GM21447 (cell line): ENCODE measurements around the gene ADARB2.
"Not testable (repeated sequence)": the region's sequence is repeated elsewhere in the genome, so short reads cannot be mapped to it uniquely, and the experiment has no call there.

ENCODE experiments used
- ATAC-seq: cut with Tn5 transposase; IDR thresholded peaks from one replicate; pipeline ENCODE4 v1.9.1; 2021; ENCODE audit not compliant: unreplicated experiment

ADARB2 gene

DNA sequence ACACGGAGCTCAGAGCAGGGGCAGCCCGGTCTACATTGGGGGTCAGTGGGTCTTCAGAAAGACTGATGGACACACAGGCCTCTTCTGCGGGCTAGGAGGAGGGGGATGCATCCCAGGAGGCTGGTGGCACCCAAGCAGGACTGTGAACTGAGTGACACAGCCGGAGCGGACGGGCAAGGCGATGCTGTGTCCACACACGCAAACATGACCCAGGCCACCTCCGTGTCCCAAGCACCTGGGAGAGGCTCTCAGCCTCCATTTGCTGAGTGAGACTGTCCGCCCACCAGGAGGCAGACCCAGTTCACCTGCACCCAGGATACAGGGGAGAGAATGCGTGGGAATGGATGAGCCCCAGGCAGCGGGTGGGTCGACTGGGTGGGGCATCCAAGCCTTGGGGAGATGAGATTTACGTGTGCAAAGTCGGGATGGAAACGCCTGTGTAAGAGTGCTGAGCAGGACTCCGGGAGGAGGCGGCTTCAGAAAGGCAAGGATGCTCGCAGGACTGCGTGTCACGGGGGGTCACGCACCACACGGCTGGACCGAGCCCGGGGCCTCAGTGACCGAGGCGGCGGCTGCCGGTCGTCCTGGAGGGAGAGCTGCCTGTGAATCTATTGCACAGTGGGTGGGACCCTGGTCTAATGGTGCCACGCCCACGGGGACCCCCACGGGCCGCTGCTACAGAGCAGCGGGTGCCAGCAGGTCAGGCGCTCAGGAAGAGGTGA, 262.8 kb downstream of the ADARB2 start:
- ATAC-seq: no peak

DNA sequence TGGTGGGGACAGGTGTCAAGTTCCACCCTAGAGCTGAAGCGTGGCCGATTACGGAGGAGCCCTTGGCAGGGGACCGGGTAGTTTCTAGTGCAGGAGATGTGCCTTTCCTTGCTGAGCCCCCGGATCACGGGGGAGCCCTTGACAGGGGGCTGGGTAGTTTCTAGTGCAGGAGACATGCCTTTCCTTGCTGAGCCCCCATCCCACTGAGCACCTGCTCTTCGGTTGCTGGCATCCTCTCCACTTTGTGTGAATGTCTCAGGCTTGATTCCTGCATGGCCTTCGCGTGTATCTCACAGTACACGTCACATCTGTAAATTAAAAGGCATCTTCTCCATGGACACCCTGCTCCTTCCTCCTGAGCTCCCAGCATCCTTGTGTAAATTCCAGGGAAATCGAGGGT, 263.5 kb downstream of the ADARB2 start:
- no peak for ATAC-seq

DNA sequence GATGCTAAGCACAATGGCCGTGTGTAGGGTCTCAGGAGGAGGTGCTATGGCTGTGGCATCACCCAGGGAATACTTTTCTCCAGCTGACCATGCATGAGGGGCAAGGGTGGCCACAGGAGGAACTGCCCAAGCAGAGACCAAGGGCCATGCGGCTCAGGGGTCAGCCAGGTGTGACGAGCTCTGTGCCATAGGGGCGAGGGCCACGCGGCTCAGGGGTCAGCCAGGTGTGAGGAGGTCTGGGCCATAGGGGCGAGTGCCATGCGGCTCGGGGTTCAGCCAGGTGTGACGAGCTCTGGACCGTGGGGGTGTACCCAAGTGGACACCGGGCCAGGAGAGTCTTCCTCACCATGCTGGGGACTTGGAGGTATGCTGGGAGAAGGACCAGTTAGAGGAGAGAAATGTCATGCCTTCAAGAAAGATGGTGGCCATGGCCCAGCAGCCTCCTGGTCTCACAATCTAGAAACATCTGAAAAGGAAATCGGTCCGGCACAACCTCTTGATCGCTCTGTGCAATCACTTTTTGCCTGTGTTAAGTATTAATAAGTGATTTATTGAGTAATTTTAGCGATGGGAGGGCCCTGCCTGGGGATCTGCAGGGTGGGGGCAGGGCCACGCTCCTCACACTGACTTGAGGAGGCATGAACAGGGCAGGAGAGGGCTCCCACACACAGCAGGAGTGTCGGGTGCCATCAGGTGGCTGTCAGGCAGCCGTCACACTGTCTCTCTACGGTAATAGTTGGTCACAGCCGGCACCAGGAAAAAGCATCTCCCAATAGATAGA, 265.0 kb downstream of the ADARB2 start:
- ATAC-seq: no peak

DNA sequence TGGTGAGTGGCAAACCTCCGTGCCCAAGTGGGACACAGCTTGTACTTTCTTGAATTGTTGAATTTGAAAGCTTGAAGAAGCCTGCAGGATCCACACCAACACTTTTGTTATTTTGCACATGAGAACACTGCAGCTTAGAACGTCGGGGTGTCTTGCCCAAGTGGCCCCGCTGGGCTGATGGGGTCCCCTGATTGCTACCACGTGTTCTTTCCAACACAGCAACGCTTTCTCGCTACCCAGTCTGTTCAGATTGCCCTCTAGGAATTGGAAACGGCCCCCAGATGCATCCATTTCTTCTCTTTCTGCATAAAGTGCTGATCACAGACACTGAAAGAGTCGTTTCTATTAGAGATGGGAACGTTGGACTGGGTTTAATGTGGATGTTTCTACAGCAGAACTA, 268.5 kb downstream of the ADARB2 start:
- no peak for ATAC-seq

DNA sequence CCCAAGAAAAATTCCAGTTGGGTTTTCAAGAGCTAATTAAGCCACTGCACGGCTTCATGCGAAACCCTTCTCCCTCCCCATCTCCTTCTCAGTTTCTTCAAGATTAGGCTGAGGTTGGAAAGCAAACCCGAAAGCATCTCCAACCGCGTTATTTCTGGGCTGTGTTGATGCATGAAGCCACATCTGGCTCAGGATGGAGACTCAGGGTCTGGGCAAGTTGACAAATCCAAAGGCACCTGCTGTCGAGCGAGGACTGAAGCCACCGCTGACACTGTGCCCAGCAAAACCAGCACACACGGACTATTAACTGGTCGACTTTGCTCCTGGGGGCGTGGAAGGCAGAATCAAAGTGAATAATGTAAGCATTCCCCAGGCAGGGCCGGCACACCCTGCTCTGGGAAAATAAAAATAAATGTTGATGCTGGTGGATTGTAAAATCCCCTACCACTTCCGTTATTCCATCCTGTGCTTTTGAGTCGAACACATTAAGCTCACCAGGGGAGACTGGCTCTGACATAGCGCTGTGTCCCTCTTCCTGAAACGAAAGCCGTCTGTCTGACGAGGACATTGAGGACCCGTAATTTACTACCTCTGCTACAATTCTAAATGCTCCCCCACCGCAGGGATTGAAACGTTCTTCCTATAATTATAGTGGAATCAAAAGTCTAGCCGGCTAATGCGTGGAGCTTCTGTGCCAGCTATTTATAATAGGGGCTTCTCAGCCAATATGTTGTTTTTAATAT, 269.8 kb downstream of the ADARB2 start:
- ATAC-seq: no peak

DNA sequence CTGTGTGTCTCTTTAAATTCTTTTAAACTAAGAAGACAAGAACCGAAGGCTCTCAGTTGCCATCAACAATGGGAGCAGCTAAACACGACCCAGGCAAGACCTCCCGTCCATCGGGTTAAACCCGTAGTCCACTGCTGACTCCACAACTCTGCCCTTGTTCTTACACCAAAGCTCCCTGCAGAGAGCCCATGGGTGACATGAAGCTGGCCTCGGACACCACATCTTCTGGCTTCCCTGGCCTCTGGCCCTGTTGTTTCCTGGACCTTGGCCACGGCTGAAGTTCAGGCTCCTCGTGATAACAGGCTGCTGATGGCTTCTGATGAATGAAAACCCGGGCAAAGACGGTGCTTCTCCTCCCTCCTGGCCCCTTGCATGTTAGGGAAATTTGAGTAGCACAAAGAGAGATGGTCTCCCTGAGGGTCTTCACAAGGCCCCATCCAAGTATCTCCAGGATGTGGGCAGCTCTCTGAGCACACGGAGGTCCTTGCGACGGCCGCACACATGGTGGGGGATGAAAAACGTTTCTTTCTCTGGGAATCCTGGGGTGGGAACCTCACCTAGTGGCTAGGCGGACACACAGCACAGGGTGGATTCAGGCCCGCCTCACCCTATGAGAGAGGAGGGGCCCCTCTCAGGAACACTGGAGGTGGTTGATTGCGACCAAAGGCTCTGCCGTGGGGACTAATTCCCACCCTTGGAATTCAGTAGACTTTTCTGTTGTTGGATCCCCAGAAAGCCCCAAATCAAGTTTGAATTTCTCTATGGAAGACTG, 271.1 kb downstream of the ADARB2 start:
- no peak for ATAC-seq

DNA sequence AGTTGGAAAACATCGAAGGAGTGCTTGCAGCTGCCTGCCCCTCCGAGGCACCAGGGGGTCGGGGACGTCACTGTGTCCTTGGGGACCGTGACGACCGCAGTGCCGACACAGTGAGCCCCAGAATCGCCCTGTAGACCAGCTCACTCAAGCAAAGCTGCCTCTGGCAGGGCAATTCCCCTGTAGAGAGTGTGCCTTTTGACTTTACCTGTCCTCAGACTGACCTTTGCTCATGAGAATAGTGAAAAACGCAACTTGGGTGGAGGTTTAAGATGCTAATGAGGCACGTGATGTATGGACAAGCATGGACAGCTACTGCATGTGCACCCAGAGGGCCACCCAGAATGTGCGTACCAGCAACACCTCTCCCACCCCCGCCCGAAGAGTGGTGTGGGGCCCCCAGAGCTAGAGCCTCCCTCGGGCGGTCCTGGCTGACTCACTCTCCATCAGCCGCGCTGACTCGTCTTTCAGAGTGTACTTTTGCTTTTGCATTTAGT, 271.9 kb downstream of the ADARB2 start:
- peak; percentile 53 for ATAC-seq

DNA sequence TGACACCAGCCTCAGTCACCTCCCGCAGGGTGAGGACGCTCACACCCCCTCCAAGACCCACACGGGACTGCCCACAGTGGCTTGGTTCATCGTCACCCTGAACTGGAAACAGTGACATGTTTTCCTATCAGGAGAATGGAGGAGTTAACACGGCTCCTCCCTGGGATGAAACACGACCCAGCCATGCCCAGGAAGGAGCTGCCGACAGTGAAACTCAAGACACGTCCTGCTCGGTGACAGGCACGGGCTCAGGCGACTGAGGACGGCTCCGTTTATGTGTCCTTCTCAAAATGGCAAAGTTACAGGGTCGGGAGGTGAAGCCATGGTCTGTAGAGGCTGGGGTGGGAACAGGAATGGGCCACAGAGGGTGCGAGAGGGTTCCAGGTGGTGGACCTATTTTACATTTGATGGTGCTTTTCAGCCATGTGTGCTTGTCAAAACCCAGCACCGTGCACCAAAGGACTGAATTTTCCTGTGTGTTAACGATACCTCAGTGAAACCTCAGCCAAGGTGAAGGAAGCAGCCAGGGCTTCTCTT, 272.4 kb downstream of the ADARB2 start:
- no peak for ATAC-seq

DNA sequence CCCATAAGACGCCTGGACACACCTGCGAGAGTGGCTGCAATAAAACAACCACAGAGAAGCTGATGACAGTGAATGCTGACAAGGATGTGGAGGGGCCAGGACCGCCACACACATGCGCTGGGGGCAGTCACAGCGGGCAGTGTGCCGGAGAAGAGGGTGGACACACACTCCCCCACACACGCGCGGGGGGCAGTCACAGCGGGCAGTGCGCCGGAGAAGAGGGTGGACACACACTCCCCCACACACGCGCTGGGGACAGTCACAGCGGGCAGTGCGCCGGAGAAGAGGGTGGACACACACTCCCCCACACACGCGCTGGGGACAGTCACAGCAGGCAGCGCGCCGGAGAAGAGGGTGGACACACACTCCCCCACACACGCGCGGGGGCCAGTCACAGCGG, 273.4 kb downstream of the ADARB2 start:
- not testable (repeated sequence) for ATAC-seq

DNA sequence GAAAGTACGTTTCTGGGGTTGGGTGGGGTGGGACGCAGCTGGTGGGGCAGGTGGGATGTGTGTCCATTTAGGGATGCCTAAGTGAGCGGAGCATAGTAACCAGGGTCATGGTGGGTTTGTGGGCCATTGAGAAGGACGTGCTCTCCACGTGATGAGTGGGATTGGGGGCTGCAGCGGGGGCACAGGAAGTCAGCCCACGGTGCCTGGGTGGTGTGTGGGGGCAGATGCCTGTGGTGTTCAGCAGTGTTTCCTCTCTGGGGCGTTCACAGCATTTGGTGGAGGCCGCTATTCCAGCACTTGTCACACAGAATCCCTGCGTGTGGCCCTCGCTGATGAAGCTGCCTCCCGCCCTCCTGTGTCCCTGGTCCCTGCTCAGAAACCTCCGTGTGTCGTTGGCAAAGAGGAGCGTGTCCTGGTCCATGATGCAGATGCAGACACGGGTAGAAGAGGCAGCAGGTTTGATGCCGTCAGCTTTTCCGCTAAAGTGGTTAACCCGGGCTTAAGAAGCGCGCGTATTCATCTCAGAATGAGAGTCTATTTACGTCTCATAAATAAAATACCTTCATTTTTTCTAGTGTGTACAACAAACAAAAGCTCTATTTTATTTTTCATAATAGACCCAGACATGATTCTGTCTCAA, 274.2 kb downstream of the ADARB2 start:
- no peak for ATAC-seq

DNA sequence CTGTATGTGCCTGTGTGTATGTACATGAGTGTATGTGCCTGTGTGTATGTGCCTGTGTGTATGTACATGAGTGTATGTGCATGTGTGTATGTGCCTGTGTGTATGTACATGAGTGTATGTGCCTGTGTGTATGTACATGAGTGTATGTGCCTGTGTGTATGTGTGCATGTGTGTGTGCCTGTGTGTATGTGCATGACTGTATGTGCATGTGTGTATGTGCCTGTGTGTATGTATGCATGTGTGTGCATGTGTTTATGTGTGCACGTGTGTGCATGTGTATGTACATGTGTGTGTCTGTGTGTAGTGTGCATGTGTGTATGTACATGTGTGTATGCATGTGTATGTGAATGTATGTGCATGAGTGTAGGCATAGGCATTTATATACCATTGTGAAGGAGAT, 274.8 kb downstream of the ADARB2 start:
- ATAC-seq: no peak

DNA sequence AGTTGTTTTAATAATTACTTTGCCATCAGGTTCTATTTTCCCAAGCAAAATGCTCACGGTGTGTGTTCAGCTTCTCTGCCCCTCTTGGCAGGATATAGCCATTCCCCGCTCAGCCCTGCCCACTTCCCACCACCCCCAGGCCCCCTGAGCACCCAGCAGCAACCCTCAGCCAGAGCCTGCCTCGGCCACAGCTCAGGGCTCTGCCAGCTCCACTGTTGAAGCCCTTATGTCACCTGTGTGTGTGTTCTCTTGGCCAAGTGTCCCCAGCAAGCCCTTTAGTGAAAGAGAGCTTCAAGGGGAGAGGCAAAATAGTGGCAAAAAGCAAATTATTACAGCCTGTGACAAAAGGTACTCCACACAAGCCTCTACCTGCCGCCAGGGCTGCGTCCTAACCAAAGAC, 275.3 kb downstream of the ADARB2 start:
- no peak for ATAC-seq

DNA sequence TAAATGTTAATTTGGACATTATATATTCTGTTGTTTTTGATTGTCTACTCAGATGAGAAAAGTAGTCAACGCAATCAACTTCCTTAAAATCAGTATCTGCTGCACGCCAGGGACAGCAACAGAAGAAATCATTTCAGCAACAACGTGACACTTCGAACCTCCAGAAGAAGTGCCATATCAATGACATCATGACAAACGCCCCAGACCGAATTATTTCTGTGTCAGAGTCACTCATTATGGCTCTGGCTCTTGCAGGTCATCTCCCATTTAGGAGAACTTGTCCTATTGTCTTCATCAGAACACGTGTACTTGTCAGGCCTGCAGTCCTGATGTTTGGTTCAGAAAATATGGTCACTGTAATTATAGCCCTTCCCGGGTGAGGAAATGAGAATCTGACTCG, 276.3 kb downstream of the ADARB2 start:
- ATAC-seq: no peak

DNA sequence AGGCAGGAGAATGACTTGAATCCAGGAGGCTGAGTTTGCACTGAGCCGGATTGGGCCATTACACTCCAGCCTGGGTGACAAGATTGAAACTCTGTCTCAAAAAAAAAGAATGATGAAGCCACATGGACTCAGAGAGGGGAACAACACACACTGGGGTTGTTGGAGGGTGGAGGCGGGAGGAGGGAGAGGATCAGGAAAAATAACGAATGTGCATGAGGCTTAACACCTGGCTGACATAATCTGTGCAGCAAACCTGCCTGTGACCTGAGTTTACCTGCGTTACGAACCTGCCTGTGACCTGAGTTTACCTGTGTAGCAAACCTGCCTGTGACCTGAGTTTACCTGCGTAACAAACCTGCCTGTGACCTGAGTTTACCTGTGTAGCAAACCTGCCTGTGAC, 277.7 kb downstream of the ADARB2 start:
- ATAC-seq: not testable (repeated sequence)

DNA sequence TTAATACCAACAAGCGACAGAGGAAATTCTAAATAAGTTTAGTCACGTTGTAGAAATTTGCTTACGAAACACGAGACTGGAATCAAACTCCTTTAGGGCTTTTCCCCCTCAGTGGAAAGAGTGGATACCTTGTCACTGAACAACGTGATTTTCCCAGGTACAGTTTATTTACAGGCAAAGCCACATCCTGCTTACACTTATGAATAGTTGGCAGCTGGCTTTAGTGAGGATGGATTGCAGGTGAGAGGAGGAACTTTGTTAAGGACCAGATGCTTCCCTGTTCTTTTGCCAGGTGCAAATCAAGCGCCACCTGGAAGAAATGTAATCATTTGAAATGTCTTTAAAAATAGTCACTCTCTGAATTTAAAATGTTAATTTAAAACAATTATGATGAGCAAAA, 282.4 kb downstream of the ADARB2 start:
- no peak for ATAC-seq

DNA sequence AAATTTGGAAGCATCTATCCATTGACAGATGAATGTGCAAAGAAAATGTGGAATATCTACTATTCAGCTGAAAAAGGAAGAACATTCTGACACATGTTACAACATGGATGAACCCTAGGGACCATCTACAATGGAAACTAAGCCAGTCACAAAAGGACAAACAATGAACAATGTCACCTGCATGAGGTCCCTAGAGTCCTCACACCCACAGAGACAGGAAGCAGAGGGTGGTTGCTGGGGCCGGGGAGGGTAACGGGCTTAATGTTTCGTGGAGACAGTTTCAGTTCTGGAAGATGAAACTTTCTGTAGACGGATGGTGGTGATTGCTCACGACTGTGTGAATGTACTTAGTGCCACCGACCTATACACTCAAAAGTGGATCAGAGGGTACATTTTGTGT, 282.9 kb downstream of the ADARB2 start:
- ATAC-seq: peak; percentile 99

DNA sequence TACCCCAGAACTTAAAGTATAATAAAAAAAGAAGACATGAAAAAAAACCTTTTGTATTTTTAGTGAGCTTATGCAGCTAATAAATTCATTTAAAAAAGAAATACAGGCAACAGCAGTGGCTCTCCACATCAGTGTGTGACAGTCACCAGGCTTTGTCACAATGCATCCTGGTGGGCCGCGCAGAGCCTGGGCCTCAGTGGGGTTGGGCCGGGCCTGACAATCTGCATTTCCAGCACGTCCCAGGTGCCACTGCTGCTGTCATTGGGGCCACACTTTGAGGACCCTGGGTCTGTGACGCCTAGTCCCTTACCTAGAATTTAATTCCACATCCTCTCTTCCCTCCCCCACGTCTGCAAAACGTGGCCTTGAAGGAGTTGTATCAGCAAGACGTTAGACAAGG, 284.5 kb downstream of the ADARB2 start:
- ATAC-seq: no peak

DNA sequence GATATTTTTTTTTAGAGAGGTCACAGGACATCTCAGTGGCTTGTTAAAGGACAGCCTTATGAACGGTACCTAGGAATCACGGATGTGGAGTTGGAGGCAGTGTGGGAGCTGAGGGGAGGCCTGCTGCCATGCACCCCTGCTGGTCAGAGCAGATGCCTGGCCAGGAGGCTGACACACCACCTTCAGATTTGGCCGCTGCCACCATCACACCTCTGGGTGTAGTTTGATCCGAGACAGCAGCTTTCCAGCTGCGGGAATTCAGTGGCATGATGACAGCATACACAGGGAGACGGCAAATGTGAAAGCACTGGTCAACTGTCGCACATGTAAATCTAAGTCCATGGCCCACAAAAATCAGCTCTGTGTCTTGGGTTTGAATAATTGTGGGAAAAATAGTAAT, 285.4 kb downstream of the ADARB2 start:
- ATAC-seq: no peak

DNA sequence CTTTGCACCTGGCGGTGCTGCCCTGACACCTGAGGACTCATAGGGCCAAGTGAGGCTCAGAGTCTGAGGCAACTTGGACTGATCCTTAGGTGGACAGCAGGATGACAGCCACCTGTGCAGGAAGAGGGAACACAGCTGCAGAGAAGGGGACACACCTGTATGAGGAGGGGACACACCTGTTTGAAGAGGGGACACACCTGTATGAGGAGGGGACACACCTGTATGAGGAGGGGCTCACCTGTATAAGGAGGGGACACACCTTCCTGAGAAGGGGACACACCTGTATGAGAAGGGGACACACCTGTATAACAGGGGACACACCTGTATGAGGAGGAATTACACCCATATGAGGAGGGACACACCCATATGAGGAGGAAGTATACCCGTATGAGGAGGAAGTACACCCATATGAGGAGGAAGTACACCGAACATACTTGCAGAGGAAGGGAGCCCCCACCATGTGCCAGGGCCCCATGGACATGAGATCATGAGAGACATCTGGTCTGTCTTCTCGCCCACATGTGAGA, 285.9 kb downstream of the ADARB2 start:
- ATAC-seq: no peak
